Mononuclear cell (primary cell): ENCODE measurements around the gene ANKRD33B. TPM values are rescaled to one million over a fixed set of nuclear protein-coding genes. Genes with fewer than 3 reads are reported as not detected.
"Not testable (repeated sequence)": the region's sequence is repeated elsewhere in the genome, so short reads cannot be mapped to it uniquely, and the experiment has no call there.

Source experiments
- H3K27me3 ChIP-seq: 2 replicates; pipeline ENCODE4 v1.6.0; 2011; ENCODE audit warnings: low read length, control low read depth; ENCODE audit not compliant: insufficient read depth
- H3K4me1 ChIP-seq: 2 replicates; pipeline ENCODE4 v1.5.1; 2011; ENCODE audit warnings: mild to moderate bottlenecking, low read length, control low read depth; ENCODE audit not compliant: insufficient read depth
- H3K4me3 ChIP-seq: 2 replicates; pipeline ENCODE4 v1.5.1; 2011; ENCODE audit warnings: mild to moderate bottlenecking, low read length, moderate library complexity
- H3K9me3 ChIP-seq: 2 replicates; pipeline ENCODE4 v1.5.1; 2011; ENCODE audit warnings: low read depth, mild to moderate bottlenecking, control low read depth, low read length
- total RNA-seq: library from RNA; depleted of rRNA; stranded (reverse); fragments of >200 nt; gene quantifications from one replicate; pipeline ENCODE4 v1.2.3, GENCODE V29; 2012

The ANKRD33B gene
- 2.7 TPM for total RNA-seq

DNA sequence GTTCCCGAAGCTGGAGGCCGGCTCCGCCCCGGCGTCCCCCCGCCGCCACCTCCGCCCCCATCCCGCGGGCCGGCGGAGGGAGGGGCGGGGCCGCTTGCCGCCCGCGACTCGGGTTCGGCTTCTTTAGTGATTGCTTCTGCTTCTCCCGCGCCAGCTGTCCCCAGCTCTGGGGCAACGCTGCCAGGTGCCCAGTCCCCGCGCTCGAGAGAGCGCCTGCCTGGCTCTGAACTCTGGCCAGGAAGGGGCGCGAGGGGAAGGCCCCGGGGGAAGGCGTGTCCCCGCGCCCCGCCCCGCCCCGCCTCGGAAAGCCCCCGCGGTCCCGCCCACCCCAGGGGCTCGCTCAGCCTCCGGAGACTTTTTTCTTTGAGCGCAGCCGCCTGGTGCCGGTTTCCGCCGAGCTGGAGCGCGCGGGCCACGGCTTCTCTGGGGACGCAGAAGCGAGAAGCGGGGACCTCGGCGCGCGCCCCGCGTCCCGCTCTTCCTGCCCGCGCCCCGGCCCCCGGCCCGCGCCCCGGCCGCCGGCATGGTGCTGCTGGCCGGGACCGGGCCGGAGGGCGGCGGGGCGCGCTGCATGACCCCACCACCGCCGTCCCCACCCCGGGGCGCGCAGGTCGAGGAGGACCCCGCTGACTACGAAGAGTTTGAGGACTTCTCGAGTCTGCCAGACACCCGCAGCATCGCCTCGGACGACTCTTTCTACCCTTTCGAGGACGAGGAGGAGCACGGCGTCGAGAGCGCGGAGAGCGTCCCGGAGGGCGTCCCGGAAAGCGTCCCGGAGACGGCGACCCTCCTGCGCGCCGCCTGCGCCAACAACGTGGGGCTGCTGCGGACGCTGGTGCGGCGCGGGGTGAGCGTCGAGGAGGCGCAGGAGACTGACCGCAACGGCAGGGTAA, at the start of gene ANKRD33B:
TSS of gene ANKRD33B (plus strand) at position 126 of the 893 bp plus-strand sequence. CDS start at position 524, 398 bp downstream.
- peaks cover 11% of the 10 kb centered on the region for H3K27me3 ChIP-seq
- peak within 1 kb of the TSS; percentile 54 for H3K4me3 ChIP-seq
- H3K9me3 ChIP-seq: no peaks in the 10 kb centered on the region
- H3K4me1 ChIP-seq: peaks cover 37% of the 10 kb centered on the region

DNA sequence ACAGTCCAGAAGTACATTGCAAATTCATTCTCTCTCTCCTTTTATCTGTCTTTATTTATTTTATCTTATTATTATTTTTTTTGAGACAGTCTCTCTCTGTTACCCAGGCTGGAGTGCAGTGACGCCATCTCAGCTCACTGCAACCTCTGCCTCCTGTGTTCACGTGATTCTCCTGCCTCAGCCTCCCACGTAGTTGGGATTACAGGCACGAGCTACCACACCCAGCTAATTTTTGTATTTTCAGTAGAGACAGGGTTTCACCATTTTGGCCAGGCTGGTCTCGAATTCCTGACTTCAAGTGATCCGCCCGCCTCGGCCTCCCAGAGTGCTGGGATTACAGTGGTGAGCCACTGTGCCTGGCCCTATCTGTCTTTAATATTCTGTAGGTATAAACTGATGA, 49.3 kb upstream of the ANKRD33B start:
- H3K9me3 ChIP-seq, H3K27me3 ChIP-seq, H3K4me1 ChIP-seq, H3K4me3 ChIP-seq: not testable (repeated sequence)

DNA sequence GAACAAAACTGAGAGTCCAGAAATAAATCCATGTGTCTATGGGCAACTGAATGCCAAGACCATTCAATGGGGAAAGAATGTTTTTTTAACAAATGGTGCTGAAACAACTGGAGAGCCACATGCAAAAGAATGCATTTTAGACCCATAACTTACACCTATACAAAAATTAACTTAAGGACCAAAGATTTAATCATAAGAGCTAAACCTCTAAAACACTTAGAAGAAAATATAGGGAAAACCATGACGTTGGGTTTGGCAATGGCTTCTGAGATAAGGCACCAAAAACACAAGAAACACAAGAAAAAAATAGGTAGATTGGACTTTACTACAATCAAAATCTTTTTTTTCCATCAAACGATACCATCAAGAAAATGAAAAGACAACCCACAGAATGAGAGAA, 48.4 kb upstream of the ANKRD33B start:
- no peak overlapping the region for H3K4me3 ChIP-seq
- H3K27me3 ChIP-seq: no peaks in the 10 kb centered on the region
- H3K4me1 ChIP-seq: no peaks in the 10 kb centered on the region
- H3K9me3 ChIP-seq: no peaks in the 10 kb centered on the region

DNA sequence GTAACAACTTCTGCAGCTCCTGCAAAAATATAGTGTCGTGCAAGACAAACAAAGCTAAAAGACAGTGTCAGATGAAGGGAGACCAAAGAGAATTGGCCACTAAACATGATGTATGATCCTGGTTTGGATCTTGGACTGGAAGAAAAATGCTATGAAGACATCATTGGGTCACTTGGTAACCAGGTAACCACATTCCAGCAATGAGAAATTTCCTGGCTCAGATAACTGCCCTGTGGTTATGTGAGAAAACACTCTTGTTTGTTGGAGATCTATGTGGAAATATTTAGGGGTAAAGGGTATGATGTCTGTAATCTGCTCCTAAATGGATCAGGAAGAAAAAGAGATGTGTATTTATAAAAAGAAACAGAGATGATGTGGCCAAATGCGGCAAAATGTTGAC, 45.5 kb upstream of the ANKRD33B start:
- Histone ChIP-seq H3K9me3 (no peaks in the 10 kb centered on the region), H3K27me3 (no peaks in the 10 kb centered on the region), H3K4me3 (no peak overlapping the region), H3K4me1 (no peaks in the 10 kb centered on the region)

DNA sequence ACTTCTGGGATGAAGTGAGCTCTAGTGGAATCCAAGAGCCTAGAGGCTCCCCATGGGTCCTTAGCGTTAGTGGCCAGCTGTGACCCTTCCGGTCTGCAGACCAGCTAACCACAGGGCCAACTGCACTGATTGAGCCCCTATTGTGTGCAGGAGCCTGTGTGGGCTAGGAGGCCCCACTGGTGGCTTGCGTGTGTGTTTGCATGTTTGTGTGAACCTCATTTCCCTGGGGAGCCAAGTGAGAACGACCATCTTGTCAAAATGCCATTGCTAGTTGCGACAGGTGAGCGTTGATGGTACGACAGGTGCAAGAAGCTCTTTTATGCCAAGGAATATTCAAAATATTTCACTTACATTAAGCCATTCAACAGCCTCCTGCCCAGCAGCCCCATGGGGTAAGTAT, 44.1 kb upstream of the ANKRD33B start:
- no peaks in the 10 kb centered on the region for H3K4me1 ChIP-seq

DNA sequence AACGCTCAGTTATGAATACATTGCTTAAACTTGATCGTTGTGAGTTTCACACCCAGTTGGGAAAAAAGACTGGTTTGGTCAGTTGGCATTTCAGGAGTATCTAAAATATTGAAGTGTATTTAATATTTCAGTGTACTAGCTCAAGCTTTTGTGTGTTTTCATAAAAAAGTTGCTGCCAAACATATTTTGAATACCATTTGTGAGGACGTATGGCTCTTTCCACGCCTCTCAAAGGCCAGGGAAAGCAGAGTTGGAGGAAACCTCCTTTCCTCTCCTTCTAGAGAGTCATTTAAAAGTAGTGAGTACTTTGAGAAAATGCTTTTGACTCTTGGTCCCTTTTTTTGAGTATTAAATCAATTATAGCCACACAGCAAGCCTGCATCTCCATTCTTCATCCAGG, 43.2 kb upstream of the ANKRD33B start:
- Histone ChIP-seq H3K9me3 (no peaks in the 10 kb centered on the region), H3K4me1 (peaks cover 3% of the 10 kb centered on the region), H3K4me3 (no peak overlapping the region), H3K27me3 (no peaks in the 10 kb centered on the region)

More for the DNA sequence above, 44.1 kb upstream of the ANKRD33B start:
- no peaks in the 10 kb centered on the region for H3K9me3 ChIP-seq
- H3K27me3 ChIP-seq: no peaks in the 10 kb centered on the region
- no peak overlapping the region for H3K4me3 ChIP-seq

DNA sequence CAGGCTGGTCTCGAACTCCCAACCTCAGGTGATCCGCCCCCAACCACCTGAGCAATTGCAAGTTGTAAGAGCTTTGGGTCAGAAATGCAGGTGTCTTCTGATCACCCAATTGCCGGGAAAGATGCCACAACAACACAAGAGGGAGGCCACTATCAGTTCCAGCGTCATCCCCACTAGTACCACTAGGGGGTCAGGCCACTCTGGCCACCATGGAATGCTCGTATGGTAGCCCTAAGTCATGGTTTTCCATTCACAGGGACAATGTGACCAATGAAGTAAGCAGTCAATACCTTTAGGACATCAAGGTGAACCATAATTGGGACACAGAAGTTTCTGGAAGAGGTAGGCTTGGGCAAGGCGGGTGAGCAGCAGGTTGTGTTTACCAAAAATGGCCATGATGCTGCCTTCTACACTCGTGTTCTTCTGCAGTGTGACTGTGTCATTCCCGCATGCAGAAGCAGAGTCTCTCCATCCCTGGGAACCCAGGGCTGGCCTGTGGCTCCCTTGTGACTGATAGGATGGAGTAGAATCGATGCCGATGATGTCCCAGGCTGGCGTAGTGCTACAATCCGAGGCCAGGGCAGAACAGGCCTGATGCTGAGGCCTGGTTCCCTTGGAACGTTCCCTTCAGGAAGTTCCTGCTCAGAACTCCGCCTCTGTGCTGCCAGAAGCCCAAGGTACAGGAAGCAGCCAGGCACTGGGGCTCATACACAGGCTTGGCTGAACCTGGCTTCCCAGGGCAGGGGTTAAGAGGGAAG, 42.2 kb upstream of the ANKRD33B start:
- no peaks in the 10 kb centered on the region for H3K27me3 ChIP-seq
- no peaks in the 10 kb centered on the region for H3K9me3 ChIP-seq
- H3K4me3 ChIP-seq: no peak overlapping the region
- H3K4me1 ChIP-seq: peaks cover 10% of the 10 kb centered on the region

DNA sequence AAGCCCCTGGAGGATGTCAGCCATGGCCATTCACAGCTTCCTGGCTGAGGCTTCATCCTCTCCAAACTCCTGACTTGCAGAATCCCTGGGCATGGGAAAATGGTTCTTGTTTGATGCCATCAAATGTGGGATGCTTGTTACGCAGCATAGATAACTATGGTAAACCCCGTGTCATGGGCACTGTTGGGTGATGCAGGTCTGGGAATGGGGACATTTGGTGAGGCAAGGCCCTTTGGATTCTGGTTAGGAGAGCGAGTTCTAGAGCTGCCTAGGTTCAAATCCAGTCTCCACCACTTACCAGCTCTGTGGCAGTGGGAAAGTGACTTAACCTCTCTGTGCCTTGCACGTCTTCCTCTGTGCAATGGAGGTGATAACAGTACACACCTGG, 41.7 kb upstream of the ANKRD33B start:
- no peak overlapping the region for H3K4me3 ChIP-seq
- peaks cover 10% of the 10 kb centered on the region for H3K4me1 ChIP-seq
- no peaks in the 10 kb centered on the region for H3K27me3 ChIP-seq
- no peaks in the 10 kb centered on the region for H3K9me3 ChIP-seq

DNA sequence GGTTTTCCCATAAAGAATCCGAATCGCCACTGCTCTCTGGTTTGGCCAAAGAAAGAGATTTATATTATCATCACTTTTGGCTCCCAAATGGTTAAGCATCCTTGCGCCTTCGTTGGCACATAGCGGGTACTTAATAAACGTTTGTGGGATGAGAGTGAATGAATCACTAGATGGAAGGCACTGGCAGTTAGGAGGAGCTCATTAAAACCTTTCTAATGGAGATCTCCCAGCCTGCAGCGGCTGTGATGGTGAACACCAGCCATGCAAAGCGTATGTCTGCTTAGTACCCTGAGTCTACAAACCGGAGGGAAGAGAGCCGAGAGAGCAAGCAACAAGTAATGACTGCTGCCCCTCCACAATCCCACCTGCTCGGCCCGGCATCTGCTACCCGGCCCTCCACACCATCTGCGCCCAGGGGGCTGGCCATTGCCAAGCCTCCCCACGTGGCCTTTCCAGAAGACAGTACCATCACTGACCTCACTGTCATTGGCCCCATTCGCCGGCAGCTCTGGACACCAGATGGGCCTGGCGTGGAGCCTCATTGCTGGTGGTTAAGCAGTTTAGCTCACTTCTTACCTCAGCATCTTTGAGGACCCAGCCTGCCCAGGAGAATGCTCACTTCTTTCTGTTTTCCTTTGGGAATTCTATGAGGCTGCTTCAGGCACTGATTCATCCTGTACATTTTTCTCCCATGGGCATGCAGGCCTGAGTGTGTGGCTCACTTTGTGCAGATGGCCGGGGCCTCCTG, 39.3 kb upstream of the ANKRD33B start:
- Histone ChIP-seq H3K4me3 (no peak overlapping the region), H3K9me3 (no peaks in the 10 kb centered on the region), H3K27me3 (no peaks in the 10 kb centered on the region), H3K4me1 (peaks cover 10% of the 10 kb centered on the region)

DNA sequence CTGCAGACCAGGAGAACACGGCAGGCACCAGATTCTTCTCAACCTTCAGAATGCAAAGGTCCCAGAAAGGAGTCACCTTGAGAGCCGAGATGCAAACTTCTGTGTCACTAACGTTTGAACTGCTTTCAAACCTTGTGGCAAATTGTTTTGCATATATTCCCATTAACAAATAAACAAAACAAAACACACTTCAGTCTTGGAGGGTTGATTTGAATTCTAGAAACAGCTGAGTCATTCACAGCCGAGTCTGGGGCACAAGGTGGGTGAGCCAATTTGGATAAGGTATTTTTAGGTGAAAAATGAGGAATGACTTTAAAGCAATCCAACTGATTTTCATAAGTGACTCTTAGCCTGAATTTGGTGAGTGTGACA, 38.8 kb upstream of the ANKRD33B start:
- Histone ChIP-seq H3K9me3 (no peaks in the 10 kb centered on the region), H3K27me3 (no peaks in the 10 kb centered on the region), H3K4me1 (peaks cover 10% of the 10 kb centered on the region), H3K4me3 (no peak overlapping the region)

DNA sequence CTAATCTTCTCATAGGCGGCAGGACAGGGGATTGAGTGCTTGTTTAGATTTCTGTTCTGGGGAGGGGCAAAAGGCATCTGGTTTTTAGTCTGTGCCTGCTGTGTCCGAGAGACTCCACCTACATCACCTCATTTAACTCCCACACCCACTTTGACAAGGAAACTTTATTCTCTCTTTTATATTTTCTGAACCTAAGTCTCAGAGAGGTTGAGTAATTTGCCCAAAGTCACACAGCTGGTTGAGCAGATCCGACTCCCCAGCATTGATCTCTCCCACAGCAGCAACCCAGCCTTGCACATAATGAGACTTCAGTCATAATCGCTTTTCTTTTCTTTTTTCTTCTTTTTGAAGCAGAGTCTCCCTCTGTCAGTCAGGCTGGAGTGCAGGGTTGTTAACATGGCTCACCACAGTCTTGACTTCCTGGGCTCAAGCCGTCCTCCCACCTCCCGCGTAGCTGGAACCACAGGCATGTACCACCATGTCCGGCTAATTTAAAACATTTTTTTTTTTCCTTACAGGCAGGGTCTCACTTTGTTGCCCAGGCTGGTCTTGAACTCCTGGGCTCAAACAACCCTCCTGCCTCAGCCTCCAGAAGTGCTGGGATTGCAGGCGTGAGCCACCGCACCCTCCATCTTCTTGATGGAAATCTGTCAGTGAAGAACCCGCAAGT, 36.5 kb upstream of the ANKRD33B start:
- H3K4me3 ChIP-seq: no peak overlapping the region
- H3K9me3 ChIP-seq: no peaks in the 10 kb centered on the region
- peaks cover 10% of the 10 kb centered on the region for H3K4me1 ChIP-seq
- no peaks in the 10 kb centered on the region for H3K27me3 ChIP-seq

DNA sequence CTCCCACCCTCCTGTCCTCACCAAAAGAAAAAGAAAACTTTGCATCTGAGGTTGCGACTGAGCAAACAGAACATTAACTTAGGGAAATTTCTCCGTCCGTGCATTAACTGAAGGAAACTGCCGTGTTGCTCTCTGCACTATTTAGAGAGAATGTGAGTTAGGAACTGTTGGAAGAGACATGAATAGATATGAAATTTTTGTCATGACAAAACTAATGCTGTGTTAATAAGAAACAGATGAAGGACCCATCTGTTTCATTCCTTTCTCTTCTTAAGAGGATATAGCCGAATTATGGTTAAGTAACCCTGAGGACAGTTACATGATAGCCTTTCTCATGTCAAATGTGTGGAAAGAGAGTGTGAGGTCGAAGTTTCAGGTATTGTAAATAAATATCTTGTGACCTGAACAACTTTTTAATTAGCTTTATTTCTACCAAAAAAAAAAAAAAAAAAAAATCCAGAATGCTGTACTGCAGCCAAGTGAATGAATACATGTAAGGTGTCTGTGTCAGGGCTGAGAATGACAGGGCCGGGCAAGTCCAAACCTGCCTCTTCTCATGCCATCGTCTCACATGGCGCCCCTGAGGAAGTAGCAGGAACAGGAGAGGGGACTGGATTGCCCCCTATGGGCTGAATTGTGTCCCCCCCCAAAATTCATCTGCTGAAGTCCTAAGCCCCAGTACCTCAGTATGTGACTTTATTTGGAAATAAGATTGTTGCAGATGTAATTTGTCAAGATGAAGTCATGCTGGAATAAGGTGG, 35.6 kb upstream of the ANKRD33B start:
- H3K27me3 ChIP-seq: no peaks in the 10 kb centered on the region
- H3K9me3 ChIP-seq: no peaks in the 10 kb centered on the region
- H3K4me3 ChIP-seq: no peak overlapping the region
- H3K4me1 ChIP-seq: peaks cover 10% of the 10 kb centered on the region

DNA sequence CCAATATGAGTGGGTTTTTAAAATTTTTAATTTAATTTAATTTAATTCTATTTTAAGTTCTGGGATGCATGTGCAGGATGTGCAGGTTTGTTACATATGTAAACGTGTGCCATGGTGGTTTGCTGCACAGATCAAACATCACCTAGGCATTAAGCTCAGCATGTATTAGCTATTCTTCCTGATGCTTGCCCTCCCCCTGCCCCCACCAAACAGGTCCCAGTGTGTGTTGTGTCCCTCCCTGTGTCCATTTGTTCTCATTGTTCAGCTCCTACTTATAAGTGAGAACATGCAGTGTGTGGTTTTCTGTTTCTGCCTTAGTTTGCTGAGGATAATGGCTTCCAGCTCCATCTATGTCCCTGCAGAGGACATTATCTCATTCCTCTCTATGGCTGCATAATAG, 35.0 kb upstream of the ANKRD33B start:
- Histone ChIP-seq H3K4me1 (peaks cover 14% of the 10 kb centered on the region), H3K9me3 (no peaks in the 10 kb centered on the region), H3K4me3 (no peak overlapping the region), H3K27me3 (no peaks in the 10 kb centered on the region)
